GM18508 (cell line): ENCODE data around the gene ANXA11.
"Not testable (repeated sequence)": the region's sequence is repeated elsewhere in the genome, so short reads cannot be mapped to it uniquely, and the experiment has no call there.

ENCODE experiments used
- ATAC-seq: cut with Tn5 transposase; IDR thresholded peaks from one replicate; pipeline ENCODE4 v1.9.1; 2021; ENCODE audit warnings: moderate number of reproducible peaks; ENCODE audit not compliant: insufficient read depth, unreplicated experiment

The ANXA11 gene

DNA sequence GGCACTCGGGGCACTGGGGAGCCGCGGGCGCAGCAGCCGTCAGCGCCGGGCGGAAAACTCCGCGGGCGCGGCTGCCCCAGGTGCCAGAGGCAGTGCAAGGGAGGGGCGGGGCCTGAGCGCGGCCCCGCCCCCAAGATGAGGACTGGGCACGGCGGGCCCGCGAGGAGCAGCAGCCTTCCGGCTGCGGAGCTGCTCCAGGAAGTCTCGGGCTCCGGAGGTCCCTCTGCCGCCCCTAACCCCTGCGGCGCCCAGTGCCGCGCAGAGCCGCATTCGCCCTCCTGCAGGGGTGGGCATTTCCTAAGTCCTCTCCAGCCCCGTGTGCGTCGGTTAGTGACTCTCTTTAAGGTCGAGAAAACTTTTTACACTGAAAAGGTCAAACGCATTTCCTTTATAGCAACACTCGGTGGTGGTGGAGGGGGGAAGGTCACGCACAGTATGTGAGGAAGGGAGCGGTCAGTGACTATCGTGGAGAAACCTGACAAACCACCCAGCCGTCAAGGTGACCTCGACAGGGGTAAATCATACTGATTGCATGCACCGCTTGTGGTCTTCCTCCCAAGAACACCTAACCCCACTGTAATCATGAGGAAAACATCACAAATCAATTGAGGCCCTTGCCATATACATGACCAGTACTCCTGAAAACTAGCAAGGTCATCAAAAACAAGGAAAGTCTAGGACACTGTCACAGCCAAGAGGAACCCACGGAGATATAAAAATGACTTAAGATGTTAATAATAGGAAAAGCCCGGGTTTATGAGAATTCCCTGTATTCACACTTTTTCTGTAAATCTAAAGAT lies at the start of gene ANXA11:
TSS of gene ANXA11 (minus strand) at position 61 of the 800 bp plus-strand sequence. CDS start 32,676 bp downstream, outside the sequence.
- peak; percentile 40 for ATAC-seq

DNA sequence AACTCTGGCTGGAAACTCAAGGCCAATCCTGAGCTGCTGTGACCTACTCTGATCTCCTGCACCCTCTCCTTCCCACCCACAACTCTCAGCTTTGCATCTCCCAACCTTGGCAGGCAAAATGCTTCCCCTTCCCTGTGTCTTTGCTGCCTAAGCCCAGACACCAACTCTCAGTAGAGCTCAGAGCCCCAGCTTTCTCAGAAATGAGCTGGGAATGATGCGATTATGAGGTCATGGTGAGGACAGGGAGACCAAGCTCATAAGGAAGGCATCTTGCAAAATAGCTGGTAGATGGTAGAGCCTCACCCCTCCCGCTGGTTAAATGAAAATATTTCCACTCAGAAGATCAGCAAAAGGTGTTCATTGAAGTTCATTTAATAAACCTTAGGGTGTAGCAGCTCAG lies 49.4 kb upstream of the ANXA11 start:
- not testable (repeated sequence) for ATAC-seq

DNA sequence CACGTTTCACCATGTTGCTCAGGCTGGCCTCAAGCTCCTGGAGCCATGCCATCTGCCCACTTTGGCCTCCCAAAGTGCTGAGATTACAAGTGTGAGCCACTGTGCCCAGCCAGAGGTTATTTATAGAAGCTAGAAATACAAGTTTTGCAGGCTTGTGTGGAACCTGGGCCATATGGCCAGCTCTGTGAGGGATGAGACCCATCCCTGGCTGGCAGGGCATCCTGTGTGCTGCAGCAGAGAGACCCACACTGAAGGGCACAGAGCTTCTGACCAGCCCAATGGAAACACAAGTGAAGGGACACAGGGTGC lies 48.6 kb upstream of the ANXA11 start:
- not testable (repeated sequence) for ATAC-seq

DNA sequence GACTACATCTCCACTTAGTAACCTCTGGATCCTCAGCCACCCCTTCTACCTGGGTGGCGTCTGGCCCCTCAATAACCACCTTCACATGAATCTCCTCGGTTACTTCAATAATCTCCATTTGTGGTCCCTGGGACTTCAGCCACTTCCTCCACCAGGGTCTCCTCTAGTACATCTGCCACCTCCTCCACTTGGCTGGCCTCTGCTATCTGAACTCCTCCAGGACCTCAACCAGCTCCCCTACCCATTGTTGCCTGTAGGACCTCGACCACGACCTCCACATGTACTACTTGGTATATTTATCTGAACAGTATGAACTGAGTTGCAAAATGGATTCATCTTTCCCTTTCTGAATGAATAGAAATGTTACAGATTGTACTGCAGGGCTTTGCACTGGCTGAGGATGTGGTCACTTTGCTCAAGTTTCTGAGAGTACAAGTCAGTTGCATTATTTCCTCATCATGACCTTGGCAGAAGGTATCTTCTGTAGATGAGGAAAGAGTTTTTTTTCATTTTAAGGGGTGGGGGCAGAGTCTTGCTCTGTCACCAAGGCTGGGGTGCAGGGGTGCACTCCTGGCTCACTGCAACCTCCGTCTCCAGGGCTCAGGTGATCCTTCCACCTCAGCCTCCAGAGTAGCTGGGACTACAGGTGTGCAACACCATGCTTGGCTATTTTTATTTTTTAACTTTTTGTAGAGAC lies 48.1 kb upstream of the ANXA11 start:
- peak; percentile 63 for ATAC-seq

DNA sequence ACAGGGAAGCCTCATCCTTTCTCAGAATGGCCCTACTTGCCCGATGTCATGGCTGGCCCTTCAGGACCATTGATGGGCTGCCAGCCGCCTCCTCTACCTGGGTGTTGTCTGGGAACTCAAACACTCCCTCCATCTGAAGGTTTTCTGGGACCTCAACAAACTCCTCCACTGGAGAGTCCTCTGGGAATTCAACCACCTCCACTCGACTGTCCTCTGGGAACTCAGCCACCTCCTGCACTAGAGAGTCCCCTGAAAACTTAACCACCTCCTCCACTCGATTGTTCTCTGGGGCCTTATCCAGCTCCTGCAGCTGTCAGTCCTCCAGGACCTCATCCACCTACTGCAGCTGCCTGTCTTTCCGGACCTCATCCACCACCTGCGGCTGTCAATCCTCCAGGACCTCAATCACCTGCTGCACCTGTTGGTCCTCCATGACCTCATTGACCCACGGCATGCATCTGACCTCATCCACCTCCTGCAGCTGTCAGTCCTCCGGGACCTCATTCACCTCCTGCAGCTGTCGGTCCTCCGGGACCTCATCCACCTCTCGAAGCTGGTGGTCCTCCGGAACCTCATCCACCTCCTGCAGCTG lies 47.1 kb upstream of the ANXA11 start:
- no peak for ATAC-seq

DNA sequence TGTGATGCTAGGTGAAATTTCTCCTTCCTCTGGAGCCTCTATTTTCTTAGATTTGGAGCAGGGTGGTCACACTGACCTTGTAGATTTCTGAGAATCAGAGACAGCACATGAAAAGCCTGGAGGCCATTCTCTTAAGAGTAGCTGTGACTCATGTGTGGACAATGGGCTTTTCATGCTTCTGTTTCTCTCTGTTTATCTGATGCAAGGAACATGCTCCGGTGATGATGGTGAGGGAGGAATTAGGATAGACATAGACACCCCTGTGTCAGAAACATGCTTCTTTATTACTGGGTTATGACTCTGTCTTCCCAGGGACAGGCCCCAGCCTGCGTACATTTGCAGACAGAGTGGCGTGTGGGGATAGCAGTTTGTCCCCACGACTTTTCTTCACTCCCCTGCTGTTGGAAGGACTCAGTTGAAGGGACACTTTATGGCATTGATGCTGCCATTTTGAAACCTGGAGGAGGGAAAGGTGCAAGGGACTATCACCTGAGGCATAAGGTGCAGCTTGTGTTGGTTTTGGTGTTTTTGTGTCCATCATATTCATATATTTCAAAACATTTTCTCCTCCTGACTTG lies 46.5 kb upstream of the ANXA11 start:
- ATAC-seq = not testable (repeated sequence)

DNA sequence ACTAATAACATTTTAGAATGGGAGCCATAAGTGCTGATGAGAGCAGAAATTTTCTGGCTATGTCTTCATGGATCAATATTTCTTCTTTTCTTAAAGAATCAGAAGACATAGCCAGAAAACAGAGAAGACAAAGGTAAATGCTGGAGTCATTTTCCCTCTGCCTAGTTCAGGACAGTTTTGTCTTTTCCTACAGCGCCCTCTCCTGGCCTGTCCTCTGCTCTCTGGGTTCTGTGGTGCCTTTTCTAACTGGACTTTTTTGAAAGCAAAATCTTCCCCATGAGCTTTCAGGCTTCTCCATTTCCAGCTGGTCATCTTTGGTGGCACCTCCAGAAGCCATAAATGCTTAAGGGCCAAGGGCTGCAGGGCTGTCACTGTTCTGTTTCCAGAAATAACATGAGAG lies 45.1 kb upstream of the ANXA11 start:
- ATAC-seq = not testable (repeated sequence)

DNA sequence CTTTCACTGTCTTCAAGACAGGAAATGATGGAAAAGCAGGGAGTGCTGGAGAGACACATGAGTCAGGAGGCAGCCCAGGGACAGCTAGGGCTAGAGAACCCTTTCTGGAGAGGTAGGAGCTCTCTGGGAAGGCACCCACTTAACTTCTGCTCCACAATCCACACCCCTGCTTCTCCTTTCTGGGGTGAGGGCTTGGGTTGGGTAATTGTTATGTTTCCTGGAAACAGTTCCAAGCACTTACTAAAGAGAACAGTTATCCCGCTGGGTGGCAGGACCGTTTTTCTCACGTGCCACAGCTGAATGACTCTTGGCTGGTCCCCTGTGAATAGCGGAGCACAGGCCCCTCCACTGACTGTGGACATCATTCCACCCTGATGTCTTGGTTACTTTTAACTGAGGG lies 44.6 kb upstream of the ANXA11 start:
- not testable (repeated sequence) for ATAC-seq

DNA sequence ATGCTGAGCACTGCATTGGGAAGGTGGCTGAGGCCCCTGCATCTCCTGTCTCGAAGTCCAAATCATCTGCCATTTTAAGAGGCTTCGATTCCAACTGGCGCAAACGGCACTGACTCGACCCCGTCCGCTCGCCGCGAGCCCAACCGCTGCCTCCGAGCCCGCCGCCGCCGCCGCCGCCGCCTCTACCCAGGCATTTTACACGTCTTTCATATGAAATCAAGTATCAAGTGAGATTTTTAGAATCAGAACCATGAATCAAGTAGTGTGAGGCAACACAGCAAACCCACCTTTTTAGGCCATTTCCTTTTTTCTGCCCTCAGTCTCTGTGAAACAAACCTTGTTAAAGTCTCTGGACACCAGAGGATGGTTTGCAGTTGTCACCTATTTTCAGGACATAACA lies 42.3 kb upstream of the ANXA11 start:
- ATAC-seq = not testable (repeated sequence)

DNA sequence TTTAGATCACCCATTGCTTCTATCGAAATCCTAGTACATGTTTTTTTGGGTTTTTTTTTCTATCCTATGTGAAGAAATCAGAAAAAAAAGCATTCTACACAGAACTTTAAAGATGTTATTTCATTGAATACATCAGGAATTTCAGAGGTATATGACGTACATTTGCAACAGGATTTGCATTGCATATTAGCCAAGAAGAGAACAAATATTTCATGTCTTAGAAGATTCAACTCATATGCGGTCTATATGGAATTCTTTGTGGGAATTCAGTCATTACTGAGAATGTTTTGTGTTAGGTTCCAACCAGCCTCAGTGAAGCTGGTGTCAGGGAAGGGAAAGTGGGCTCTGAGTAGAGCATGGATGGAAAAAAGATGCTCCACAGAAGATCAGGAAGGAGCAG lies 39.0 kb upstream of the ANXA11 start:
- not testable (repeated sequence) for ATAC-seq

DNA sequence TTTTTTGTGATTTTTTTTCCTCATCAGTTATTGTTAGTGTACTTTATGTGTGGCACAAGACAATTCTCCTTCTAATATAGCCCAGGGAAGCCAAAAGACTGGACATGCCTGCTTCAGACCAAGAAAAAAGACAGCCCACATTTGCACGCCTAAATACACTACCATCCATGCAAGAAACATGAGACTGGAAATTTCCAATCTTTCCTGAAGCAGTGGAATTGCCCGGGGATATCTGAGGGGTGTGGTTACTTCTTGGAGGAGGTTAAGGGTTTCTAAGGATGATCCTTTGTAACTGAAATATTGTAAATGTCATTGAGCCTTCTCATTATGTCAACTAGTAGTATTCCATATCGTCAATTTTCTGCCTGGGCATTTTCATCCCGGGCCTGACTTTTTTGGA lies 37.0 kb upstream of the ANXA11 start:
- ATAC-seq = not testable (repeated sequence)

DNA sequence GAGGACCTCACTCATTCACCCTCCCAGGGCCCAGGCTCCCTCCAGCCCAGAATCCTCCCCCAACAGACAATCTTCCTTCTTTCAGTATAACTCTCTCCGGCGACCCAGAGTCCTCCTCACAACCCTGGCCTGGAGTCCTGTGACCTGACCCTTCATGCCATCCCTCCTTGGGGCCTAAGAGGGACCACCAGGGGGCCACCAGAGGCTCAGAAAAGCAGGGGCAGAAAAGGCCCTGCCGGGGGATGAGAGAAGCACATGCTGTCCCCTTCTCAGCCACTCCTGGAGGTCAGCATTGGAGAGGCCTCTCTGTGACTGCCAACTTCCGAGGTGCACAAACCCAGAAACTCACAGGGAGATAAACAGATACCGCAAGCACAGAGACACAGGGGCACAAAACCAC lies 31.1 kb upstream of the ANXA11 start:
- ATAC-seq = not testable (repeated sequence)

DNA sequence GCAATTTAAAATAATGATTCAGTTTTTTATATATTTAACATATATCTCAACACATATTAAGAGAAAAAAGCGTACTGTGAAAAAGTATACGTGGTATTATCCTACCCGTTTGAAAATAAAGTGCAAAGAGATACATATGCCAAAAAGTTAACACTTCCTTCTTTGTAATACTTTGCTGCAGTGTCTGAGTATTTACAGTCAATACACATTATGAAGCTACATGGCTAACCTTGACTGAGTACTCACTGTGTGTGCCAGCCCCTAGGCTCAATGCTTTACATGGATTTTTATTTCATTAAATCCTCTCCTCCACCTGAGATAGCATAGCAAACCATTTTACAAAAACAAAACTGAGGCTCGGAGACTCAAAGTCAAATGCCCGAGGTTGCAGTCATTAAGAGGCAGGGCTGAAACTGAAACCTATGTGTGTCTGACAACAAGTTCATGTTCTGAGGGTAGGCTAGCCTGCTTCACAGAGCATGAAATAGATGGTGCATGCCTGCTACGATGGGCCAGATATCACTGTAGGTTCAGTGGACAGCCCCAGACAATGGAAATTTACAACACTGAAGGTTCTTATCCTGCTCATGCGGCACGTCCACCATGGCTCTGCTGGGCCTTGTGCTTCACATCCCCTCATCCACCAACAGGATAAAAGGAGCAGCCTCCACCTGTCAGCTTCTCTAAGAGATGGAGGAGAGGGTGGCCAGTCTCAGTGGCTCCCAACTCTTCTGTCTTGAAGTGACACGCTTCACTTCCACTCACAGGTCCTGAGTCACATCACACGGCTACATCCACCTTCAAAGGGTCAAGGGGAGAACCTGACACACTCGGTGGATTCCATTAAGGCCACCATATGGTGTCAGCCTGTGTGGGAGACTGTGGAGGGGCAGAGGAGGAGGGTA lies 29.2 kb upstream of the ANXA11 start:
- peak; percentile 100 for ATAC-seq

DNA sequence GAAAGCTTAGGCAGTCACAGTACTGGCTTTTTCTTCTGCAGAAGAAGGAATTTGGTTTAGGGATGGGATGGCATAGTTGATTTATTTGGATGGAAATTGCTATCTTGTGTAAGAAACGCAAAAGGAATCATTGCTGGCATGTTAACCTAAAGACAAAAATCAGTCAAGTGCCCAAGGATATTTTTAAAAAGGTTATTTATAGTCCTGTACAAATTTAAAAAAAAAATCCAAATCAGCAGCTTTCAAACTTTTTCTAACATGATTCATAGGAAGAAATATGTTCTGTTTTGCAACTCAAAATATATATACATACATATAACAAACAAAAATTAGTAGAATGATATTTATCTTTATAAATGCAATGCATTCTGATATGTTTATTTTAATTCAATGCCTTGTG lies 28.5 kb upstream of the ANXA11 start:
- not testable (repeated sequence) for ATAC-seq

DNA sequence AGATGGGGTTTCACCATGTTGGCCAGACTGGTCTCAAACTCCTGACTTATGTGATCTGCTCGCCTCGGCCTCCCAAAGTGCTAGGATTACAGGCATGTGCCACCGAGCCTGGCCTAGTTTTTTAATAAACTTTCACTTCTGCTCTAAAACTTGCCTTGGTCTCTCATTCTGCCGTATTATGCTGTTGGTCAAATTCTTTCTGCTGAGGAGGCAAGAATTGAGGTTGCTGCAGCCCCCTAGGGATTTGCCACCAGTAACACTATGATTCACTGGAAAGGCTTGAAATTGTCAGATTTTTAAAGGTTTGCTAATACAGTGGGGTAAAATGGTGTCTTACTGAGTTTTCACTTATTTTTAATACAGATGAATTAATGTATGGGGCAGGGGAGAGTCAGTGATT lies 21.4 kb upstream of the ANXA11 start:
- ATAC-seq = not testable (repeated sequence)

DNA sequence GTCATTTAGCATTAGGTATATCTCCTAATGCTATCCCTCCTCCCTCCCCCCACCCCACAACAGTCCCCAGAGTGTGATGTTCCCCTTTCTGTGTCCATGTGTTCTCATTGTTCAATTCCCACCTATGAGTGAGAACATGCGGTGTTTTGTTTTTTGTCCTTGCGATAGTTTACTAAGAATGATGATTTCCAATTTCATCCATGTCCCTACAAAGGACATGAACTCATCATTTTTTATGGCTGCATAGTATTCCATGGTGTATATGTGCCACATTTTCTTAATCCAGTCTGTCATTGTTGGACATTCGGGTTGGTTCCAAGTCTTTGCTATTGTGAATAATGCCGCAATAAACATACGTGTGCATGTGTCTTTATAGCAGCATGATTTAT lies 17.7 kb upstream of the ANXA11 start:
- ATAC-seq = not testable (repeated sequence)

DNA sequence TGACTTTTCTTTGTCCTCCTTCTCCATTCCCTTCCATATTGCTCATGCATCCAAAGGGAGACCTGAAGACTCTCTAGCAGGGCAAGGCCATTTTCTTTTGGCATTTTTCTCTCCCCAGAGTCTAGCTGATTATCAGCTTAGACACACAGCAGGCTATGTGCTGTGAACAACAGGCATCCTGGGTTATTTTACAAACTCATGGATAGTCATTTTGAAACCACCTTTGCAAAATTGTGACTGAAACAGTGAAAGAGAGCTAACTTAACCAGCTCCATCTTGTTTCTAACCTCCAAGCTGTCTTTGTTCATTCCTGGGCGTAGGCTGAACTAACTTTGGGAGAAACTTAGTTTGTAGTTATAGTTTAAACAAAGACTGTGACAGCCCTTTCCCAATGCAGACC lies 13.5 kb upstream of the ANXA11 start:
- ATAC-seq = peak; percentile 74

DNA sequence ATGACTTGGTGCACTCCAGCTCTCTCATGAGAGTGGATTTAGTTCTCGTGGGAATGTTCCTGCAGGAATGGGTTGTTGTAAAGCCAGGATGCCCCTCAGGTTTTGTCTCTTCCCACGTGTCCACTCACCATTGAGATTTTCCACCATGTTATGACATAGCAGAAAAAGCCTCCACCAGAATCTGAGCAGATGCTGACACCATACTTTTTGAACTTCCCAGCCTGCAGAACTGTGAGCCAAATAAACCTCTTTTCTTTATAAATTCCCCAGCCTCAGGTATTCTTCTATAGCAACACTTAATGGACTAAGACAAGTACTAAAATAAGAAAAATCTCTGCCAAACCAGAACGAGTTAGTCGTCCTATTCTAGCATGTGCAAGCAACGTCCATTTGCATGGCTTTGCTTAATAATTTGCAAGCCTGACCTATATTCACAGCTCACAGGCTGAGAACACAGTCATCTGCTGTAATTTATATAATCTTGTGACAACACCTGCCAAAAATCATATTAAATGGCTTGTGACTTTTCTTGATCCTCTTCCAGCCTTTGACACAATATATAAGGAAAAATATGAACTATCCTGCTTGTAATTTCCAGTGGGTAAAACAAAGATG lies 9.1 kb upstream of the ANXA11 start:
- ATAC-seq = not testable (repeated sequence)

DNA sequence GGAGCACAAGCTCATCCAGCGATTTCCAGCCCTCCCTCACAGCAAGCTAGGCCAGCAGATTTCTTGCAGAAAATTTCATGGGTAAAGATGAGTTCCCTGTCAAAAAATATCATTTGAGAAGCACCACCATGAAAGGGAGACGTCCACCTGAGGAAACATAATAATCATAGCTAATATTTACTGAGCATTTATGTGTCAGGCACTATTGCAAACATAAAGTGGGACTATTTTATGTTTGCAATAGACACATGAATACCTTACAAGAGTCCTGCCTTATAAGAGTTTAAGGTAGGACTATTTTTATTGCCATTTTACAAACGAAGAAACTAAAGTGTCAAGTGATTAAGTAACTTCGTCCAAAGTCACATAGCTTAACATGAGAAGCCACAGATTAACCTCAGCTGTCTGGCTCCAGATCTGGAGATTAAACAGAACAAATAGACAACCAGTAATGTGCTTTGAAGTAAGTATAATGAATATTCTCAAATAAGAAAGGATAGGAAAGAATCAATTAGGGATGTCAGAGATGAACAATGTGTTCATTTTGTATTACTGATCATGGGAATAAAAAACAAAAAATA lies 7.3 kb upstream of the ANXA11 start:
- not testable (repeated sequence) for ATAC-seq
